ENCODE measurements around the gene AUTS2. TPM values are rescaled to one million over a fixed set of nuclear protein-coding genes. Genes with fewer than 3 reads are reported as not detected.

The AUTS2 gene
- total RNA-seq, 6 experiments from 2014 or later = 10.4 to 32.0 (median 19.3) TPM

GRCh38 chr7:70376561-70377031 is 778.3 kb downstream of the AUTS2 start:
- H3K27ac ChIP-seq = no peak overlapping the region
- intact Hi-C loops (cut with DNase I) = no loop called here
- DNase-seq (no peak), ATAC-seq (no peak)
- H3K27me3 ChIP-seq = no peaks in the 10 kb centered on the region
- H3K4me1 ChIP-seq = peaks cover 0 to 4% (median 2%) of the 10 kb centered on the region in 4 donors
- no peaks in the 10 kb centered on the region for H3K9me3 ChIP-seq
- H3K4me3 ChIP-seq = no peak overlapping the region
- WGBS (ENCODE audit: insufficient coverage, low coverage, low lambda C conversion rate, missing lambda C conversion rate) = 68% methylated on average over 3 of the region's 4 CpGs
- H3K36me3 ChIP-seq = no peaks in the 10 kb centered on the region
- TF ChIP-seq POLR2A (IDR thresholded peaks at IDR 0.05) = no peak
- TF ChIP-seq, protein P1, sequence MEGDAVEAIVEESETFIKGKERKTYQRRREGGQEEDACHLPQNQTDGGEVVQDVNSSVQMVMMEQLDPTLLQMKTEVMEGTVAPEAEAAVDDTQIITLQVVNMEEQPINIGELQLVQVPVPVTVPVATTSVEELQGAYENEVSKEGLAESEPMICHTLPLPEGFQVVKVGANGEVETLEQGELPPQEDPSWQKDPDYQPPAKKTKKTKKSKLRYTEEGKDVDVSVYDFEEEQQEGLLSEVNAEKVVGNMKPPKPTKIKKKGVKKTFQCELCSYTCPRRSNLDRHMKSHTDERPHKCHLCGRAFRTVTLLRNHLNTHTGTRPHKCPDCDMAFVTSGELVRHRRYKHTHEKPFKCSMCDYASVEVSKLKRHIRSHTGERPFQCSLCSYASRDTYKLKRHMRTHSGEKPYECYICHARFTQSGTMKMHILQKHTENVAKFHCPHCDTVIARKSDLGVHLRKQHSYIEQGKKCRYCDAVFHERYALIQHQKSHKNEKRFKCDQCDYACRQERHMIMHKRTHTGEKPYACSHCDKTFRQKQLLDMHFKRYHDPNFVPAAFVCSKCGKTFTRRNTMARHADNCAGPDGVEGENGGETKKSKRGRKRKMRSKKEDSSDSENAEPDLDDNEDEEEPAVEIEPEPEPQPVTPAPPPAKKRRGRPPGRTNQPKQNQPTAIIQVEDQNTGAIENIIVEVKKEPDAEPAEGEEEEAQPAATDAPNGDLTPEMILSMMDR (IDR thresholded peaks at IDR 0.05) = no peak

DNA sequence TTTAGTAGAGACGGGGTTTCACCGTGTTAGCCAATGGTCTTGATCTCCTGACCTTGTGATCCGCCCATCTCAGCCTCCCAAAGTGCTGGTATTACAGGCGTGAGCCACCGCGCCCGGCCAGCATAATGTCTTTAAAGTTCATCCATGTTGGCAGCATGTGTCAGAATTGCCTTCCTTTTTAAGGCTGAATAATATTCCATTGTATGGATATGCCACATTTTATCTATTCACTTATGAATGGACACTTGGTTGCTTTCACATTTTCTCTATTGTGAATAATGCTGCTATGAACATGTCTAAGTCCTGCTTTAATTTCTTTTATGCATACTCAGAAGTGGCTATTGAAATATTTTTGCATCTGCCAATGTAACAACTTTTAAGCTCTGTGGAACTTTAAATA is 779.7 kb downstream of the AUTS2 start:
- Histone ChIP-seq H3K27me3 (no peaks in the 10 kb centered on the region), H3K4me1 (peaks cover 0 to 4% (median 2%) of the 10 kb centered on the region in 4 donors), H3K9me3 (no peaks in the 10 kb centered on the region), H3K36me3 (no peaks in the 10 kb centered on the region), H3K4me3 (no peak overlapping the region), H3K27ac (no peak overlapping the region)
- 90% methylated on average over 4 of the region's 7 CpGs for WGBS (ENCODE audit: insufficient coverage, low coverage, low lambda C conversion rate, missing lambda C conversion rate)
- DNase-seq = no peak
- ATAC-seq = no peak
- intact Hi-C loops (cut with DNase I) = no loop called here
- TF ChIP-seq POLR2A (IDR thresholded peaks at IDR 0.05) = no peak
- TF ChIP-seq, protein P1 (IDR thresholded peaks at IDR 0.05) = no peak

DNA sequence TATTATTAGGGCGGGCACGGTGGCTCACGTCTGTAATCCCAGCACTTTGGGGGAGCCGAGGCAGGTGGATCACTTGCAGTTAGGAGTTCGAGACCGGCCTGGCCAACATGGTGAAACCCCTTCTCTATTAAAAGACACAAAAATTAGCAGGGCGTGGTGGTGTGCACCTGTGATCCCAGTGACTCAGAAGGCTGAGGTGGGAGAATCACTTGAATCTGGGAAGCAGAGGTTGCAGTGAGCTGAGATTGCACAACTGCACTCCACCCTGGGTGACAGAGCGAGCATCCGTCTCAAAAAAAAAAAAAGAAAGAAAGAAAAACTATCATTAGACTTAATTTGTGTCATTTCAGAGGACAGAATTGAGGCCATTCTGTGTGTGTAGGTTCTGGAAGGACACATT is 780.9 kb downstream of the AUTS2 start:
- intact Hi-C loops (cut with DNase I) = no loop called here
- Histone ChIP-seq H3K4me1 (peaks cover 0 to 4% (median 2%) of the 10 kb centered on the region in 4 donors), H3K27me3 (no peaks in the 10 kb centered on the region), H3K36me3 (no peaks in the 10 kb centered on the region), H3K4me3 (no peak overlapping the region), H3K27ac (no peak overlapping the region), H3K9me3 (no peaks in the 10 kb centered on the region)
- 87% methylated on average over 7 of the region's 9 CpGs for WGBS (ENCODE audit: insufficient coverage, low coverage, low lambda C conversion rate, missing lambda C conversion rate)
- ATAC-seq = no peak
- no peak for TF ChIP-seq POLR2A (IDR thresholded peaks at IDR 0.05)
- TF ChIP-seq, protein P1 (IDR thresholded peaks at IDR 0.05) = no peak
- DNase-seq = no peak

DNA sequence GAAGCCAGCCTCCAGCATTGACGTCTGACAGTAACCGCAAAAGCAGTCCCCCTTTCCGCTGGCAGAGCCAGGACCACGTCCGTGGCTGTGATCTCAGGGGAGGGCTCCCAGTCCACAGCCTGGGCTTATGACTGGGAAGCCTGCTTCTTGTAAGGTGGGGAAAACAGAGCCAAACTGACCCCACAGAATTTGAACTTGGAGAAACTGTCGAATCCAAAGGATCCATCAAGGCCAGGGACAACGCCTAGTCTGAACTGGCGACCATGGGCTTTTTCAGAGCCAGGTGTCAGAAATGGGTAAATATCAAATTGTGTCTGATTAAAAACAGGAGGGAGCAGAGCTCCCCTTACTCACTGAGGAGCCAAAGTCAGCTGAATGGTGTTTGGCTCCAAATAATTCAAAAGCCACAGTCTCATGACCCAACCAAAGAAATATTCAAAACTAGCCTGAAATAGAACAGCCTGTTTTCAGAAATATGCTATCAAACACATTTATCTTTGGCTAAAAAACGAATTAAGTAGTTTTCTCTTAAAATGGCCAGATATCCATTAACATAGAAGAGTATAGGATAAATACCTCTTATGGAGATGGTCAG is 782.2 kb downstream of the AUTS2 start:
- Histone ChIP-seq H3K27ac (no peak overlapping the region), H3K27me3 (no peaks in the 10 kb centered on the region), H3K9me3 (no peaks in the 10 kb centered on the region), H3K4me1 (peaks cover 0 to 1% (median 0%) of the 10 kb centered on the region in 4 donors), H3K36me3 (no peaks in the 10 kb centered on the region), H3K4me3 (no peak overlapping the region)
- no peak for DNase-seq
- WGBS (ENCODE audit: insufficient coverage, low coverage, low lambda C conversion rate, missing lambda C conversion rate) = 78% methylated on average over 9 of the region's 9 CpGs
- ATAC-seq = no peak
- TF ChIP-seq, protein P1 (IDR thresholded peaks at IDR 0.05) = no peak
- TF ChIP-seq POLR2A (IDR thresholded peaks at IDR 0.05) = no peak
- intact Hi-C loops (cut with DNase I) = no loop called here
